Measurements from ENCODE around the gene RHOF.

- TF ChIP-seq, protein P1, sequence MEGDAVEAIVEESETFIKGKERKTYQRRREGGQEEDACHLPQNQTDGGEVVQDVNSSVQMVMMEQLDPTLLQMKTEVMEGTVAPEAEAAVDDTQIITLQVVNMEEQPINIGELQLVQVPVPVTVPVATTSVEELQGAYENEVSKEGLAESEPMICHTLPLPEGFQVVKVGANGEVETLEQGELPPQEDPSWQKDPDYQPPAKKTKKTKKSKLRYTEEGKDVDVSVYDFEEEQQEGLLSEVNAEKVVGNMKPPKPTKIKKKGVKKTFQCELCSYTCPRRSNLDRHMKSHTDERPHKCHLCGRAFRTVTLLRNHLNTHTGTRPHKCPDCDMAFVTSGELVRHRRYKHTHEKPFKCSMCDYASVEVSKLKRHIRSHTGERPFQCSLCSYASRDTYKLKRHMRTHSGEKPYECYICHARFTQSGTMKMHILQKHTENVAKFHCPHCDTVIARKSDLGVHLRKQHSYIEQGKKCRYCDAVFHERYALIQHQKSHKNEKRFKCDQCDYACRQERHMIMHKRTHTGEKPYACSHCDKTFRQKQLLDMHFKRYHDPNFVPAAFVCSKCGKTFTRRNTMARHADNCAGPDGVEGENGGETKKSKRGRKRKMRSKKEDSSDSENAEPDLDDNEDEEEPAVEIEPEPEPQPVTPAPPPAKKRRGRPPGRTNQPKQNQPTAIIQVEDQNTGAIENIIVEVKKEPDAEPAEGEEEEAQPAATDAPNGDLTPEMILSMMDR (IDR thresholded peaks at IDR 0.05; ENCODE audit: insufficient read depth, low read length, poor library complexity, severe bottlenecking) = no peak
- TF ChIP-seq EZH2phosphoT487 (conservative IDR thresholded peaks at IDR 0.05; ENCODE audit: low read length) = no peak
Observed at GRCh38 chr12:121779422-121779895, 14.0 kb downstream of the RHOF start.
